ENCODE data around the gene GRIP2.
A peak's percentile ranks its signal among the peaks of the same experiment; 100 is the strongest.

The GRIP2 gene

GRCh38 chr3:14467814-14468620, 72.1 kb downstream of the GRIP2 start:
- peak; percentile 93 for TF ChIP-seq CTCF (conservative IDR thresholded peaks at IDR 0.05; ENCODE audit: low read depth)
- DNase-seq (ENCODE audit: low spot score): peak; percentile 71
- POLR2A ChIA-PET (ENCODE audit: low non-redundant PET): no interaction called here
- H3K27ac ChIP-seq: no peak overlapping the region
- CTCF ChIA-PET: interaction anchor here (0.6 to 1.2 kb wide), 15 partner anchors 10 to 536 kb away, joined by 3 to 8 read pairs (median 4); partner anchors contain the start of gene CCDC174

- no peak for TF ChIP-seq CTCF (conservative IDR thresholded peaks at IDR 0.05; ENCODE audit: low read depth)
- CTCF ChIA-PET: interaction anchor here (0.5 kb wide), 1 partner anchor 13 kb away, joined by 3 read pairs; no protein-coding TSS in a partner anchor
- POLR2A ChIA-PET (ENCODE audit: low non-redundant PET): no interaction called here
- DNase-seq (ENCODE audit: low spot score): no peak
- 0 out of 2 replicates have a peak overlapping the region, but pooled peaks have one; percentile 8 for H3K27ac ChIP-seq
Observed at GRCh38 chr3:14466179-14466903, 73.8 kb downstream of the GRIP2 start.

GRCh38 chr3:14465425-14465824, 74.7 kb downstream of the GRIP2 start:
- H3K27ac ChIP-seq: no peak overlapping the region
- POLR2A ChIA-PET (ENCODE audit: low non-redundant PET): no interaction called here
- TF ChIP-seq CTCF (conservative IDR thresholded peaks at IDR 0.05; ENCODE audit: low read depth): no peak
- CTCF ChIA-PET: no interaction called here
- no peak for DNase-seq (ENCODE audit: low spot score)

GRCh38 chr3:14464521-14464920, 75.6 kb downstream of the GRIP2 start:
- H3K27ac ChIP-seq: no peak overlapping the region
- ChIA-PET POLR2A (ENCODE audit: low non-redundant PET) (no interaction called here), CTCF (no interaction called here)
- no peak for TF ChIP-seq CTCF (conservative IDR thresholded peaks at IDR 0.05; ENCODE audit: low read depth)
- DNase-seq (ENCODE audit: low spot score): no peak

- POLR2A ChIA-PET (ENCODE audit: low non-redundant PET): no interaction called here
- CTCF ChIA-PET: no interaction called here
- DNase-seq (ENCODE audit: low spot score): no peak
- H3K27ac ChIP-seq: no peak overlapping the region
- no peak for TF ChIP-seq CTCF (conservative IDR thresholded peaks at IDR 0.05; ENCODE audit: low read depth)
Observed at GRCh38 chr3:14464141-14464465, 76.0 kb downstream of the GRIP2 start.

GRCh38 chr3:14463330-14464140, 76.6 kb downstream of the GRIP2 start:
- CTCF ChIA-PET: interaction anchor here (1.4 to 2.0 kb wide), 3 partner anchors 31 to 260 kb away, joined by 3 to 7 read pairs (median 7); no protein-coding TSS in a partner anchor
- DNase-seq (ENCODE audit: low spot score): no peak

More at GRCh38 chr3:14463330-14464140, 76.6 kb downstream of the GRIP2 start:
- POLR2A ChIA-PET (ENCODE audit: low non-redundant PET): no interaction called here
- no peak overlapping the region for H3K27ac ChIP-seq
- TF ChIP-seq CTCF (conservative IDR thresholded peaks at IDR 0.05; ENCODE audit: low read depth): no peak
